ENCODE data around the gene TEX13C. TPM values are rescaled to one million over a fixed set of nuclear protein-coding genes. Genes with fewer than 3 reads are reported as not detected.

Gene TEX13C
- polyA plus RNA-seq, 2 of the 4 experiments (the other 2 are of a cell fraction) = not detected

GRCh38 chrX:125340490-125340889, 20.8 kb downstream of the TEX13C start:
- TF ChIP-seq, protein P1, sequence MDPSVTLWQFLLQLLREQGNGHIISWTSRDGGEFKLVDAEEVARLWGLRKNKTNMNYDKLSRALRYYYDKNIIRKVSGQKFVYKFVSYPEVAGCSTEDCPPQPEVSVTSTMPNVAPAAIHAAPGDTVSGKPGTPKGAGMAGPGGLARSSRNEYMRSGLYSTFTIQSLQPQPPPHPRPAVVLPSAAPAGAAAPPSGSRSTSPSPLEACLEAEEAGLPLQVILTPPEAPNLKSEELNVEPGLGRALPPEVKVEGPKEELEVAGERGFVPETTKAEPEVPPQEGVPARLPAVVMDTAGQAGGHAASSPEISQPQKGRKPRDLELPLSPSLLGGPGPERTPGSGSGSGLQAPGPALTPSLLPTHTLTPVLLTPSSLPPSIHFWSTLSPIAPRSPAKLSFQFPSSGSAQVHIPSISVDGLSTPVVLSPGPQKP (IDR thresholded peaks at IDR 0.05; ENCODE audit: low read depth, low read length) = no peak
- TF ChIP-seq FOSB (CRISPR knock-in tag; IDR thresholded peaks at IDR 0.05) = no peak
- no peak for TF ChIP-seq USF2 (IDR thresholded peaks at IDR 0.05)
- no peak for TF ChIP-seq CHD4 (IDR thresholded peaks at IDR 0.05; ENCODE audit: borderline replicate concordance)
- TF ChIP-seq PHF8 (IDR thresholded peaks at IDR 0.05; ENCODE audit: borderline replicate concordance, low read depth) = no peak
- TF ChIP-seq ZSCAN20 (CRISPR knock-in tag; IDR thresholded peaks at IDR 0.05) = no peak
- TF ChIP-seq HEYL (CRISPR knock-in tag; IDR thresholded peaks at IDR 0.05) = no peak
- TF ChIP-seq CHD2 (IDR thresholded peaks at IDR 0.05; ENCODE audit: low read length, partially characterized antibody) = no peak
- no peak for TF ChIP-seq HOXB13 (CRISPR knock-in tag; IDR thresholded peaks at IDR 0.05; ENCODE audit: low read depth)
- no peak for TF ChIP-seq GATA3 (IDR thresholded peaks at IDR 0.05; ENCODE audit: borderline replicate concordance)
- no peaks in the 10 kb centered on the region for H3K4me1 ChIP-seq
- H3K27ac ChIP-seq = no peak overlapping the region
- no peaks in the 10 kb centered on the region for H3K9me3 ChIP-seq
- no peak overlapping the region for H3K4me3 ChIP-seq
- DNase-seq (ENCODE audit: low read depth in 1 of 2, low spot score in 1 of 2) (no peak), ATAC-seq (no peak), FAIRE-seq (no peak)
- no peak overlapping the region for H3K4me2 ChIP-seq
- POLR2A ChIA-PET = no interaction called here
- CTCF ChIA-PET = interaction anchor here (1.5 kb wide), 1 partner anchor 10 kb away, joined by 3 read pairs; no protein-coding TSS in a partner anchor
- 14% methylated on average over 4 of the region's 4 CpGs for WGBS (ENCODE audit: missing lambda C conversion rate)

GRCh38 chrX:125374169-125374568, 54.5 kb downstream of the TEX13C start:
- Histone ChIP-seq H3K9me3 (no peaks in the 10 kb centered on the region), H3K4me1 (no peaks in the 10 kb centered on the region), H3K4me3 (no peak overlapping the region), H3K27ac (no peak overlapping the region), H3K4me2 (no peak overlapping the region)
- ChIA-PET POLR2A (no interaction called here), CTCF (no interaction called here)
- WGBS (ENCODE audit: missing lambda C conversion rate) = 0% methylated on average over 1 of the region's 1 CpG
- FAIRE-seq = no peak
- no peak for ATAC-seq
- no peak for TF ChIP-seq MAZ (IDR thresholded peaks at IDR 0.05; ENCODE audit: borderline replicate concordance, low read depth, low read length)
- TF ChIP-seq CBX8 (IDR thresholded peaks at IDR 0.05) = no peak
- TF ChIP-seq, protein P2, sequence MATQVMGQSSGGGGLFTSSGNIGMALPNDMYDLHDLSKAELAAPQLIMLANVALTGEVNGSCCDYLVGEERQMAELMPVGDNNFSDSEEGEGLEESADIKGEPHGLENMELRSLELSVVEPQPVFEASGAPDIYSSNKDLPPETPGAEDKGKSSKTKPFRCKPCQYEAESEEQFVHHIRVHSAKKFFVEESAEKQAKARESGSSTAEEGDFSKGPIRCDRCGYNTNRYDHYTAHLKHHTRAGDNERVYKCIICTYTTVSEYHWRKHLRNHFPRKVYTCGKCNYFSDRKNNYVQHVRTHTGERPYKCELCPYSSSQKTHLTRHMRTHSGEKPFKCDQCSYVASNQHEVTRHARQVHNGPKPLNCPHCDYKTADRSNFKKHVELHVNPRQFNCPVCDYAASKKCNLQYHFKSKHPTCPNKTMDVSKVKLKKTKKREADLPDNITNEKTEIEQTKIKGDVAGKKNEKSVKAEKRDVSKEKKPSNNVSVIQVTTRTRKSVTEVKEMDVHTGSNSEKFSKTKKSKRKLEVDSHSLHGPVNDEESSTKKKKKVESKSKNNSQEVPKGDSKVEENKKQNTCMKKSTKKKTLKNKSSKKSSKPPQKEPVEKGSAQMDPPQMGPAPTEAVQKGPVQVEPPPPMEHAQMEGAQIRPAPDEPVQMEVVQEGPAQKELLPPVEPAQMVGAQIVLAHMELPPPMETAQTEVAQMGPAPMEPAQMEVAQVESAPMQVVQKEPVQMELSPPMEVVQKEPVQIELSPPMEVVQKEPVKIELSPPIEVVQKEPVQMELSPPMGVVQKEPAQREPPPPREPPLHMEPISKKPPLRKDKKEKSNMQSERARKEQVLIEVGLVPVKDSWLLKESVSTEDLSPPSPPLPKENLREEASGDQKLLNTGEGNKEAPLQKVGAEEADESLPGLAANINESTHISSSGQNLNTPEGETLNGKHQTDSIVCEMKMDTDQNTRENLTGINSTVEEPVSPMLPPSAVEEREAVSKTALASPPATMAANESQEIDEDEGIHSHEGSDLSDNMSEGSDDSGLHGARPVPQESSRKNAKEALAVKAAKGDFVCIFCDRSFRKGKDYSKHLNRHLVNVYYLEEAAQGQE (IDR thresholded peaks at IDR 0.05) = no peak
- TF ChIP-seq ZFP36 (IDR thresholded peaks at IDR 0.05; ENCODE audit: borderline replicate concordance, partially characterized antibody) = no peak
- TF ChIP-seq EP300 (IDR thresholded peaks at IDR 0.05) = no peak
- no peak for TF ChIP-seq KDM5A (IDR thresholded peaks at IDR 0.05)
- TF ChIP-seq ZSCAN20 (CRISPR knock-in tag; IDR thresholded peaks at IDR 0.05) = no peak
- TF ChIP-seq, protein P1 (IDR thresholded peaks at IDR 0.05; ENCODE audit: low read depth, low read length) = no peak
- no peak for TF ChIP-seq RARB (CRISPR knock-in tag; IDR thresholded peaks at IDR 0.05)
- TF ChIP-seq MAFK (IDR thresholded peaks at IDR 0.05; ENCODE audit: partially characterized antibody) = no peak
- TF ChIP-seq BHLHE40 (IDR thresholded peaks at IDR 0.05; ENCODE audit: low read depth, low read length) = no peak
- no peak for TF ChIP-seq RFX5 (IDR thresholded peaks at IDR 0.05)
- TF ChIP-seq CBX2 (IDR thresholded peaks at IDR 0.05; ENCODE audit: borderline replicate concordance, low read depth) = no peak
- TF ChIP-seq MYC (IDR thresholded peaks at IDR 0.05; ENCODE audit: borderline replicate concordance, low read length) = no peak
- no peak for TF ChIP-seq RAD21 (conservative IDR thresholded peaks at IDR 0.05 in 1 of 2, IDR thresholded peaks at IDR 0.05 in 1 of 2)
- TF ChIP-seq FOSB (CRISPR knock-in tag; IDR thresholded peaks at IDR 0.05) = no peak
- TF ChIP-seq NFE2L2 (conservative IDR thresholded peaks at IDR 0.05; ENCODE audit: low read length) = no peak
- TF ChIP-seq EHMT2 (IDR thresholded peaks at IDR 0.05; ENCODE audit: low read depth) = no peak
- no peak for TF ChIP-seq HOXA7 (CRISPR knock-in tag; IDR thresholded peaks at IDR 0.05)
- no peak for DNase-seq (ENCODE audit: low read depth in 1 of 2, low spot score in 1 of 2)
